GM10248 (cell line): ENCODE measurements around the gene FAM83F.

Experiments used
- CTCF ChIA-PET: fragments of 300-600 bp; sonication (Branson Sonifier 250); formaldehyde crosslinking; extraction: SDS; loops from one replicate; lab custom pipeline; 2021; ENCODE audit warnings: antibody characterized with exemption; lab: Yijun Ruan, JAX
- POLR2A ChIA-PET: fragments of 350-650 bp; sonication (Branson Sonifier 250); formaldehyde crosslinking; extraction: SDS; loops from one replicate; lab custom pipeline; 2020; ENCODE audit warnings: antibody characterized with exemption; lab: Yijun Ruan, JAX
- DNase-seq: peaks from one replicate; pipeline ENCODE4 v3.0.0; 2012; ENCODE audit errors: extremely low spot score
- CTCF ChIP-seq: IDR thresholded peaks from 2 replicates; pipeline ENCODE4 v1.5.1; 2012; ENCODE audit warnings: mild to moderate bottlenecking, low read depth; ENCODE audit errors: extremely low read depth, missing control alignments, control extremely low read depth

FAM83F gene

DNA sequence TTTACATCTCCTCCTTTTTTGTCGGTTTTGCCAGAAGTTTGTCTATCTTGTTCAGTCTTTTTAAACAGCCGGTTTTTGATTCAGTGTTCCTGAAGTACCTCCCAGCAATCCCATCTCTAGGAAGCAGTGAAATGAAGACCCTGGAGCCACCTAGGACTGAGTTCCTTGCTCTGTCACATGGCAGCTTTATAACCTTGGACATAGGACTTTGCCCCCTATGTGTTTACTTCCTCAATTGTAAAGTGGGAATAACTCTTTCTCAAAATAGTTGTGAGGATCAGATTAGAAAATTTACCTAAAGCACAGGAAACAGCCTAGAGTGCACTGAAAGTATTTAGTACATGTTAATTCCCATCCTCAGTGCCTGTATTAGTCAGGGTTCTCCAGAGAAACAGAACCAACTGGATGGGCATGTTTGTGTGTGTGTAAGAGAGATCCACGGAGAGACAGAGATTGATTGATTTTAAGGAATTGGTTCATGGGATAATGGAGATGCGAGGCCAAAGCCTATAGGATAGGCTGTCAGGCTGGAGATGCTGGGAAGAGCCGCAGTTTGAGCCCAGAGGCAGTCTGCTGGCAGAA lies 20.0 kb downstream of the FAM83F start:
- DNase-seq = no peak
- ChIA-PET CTCF (no interaction called here), POLR2A (no interaction called here)
- TF ChIP-seq CTCF = no peak

- DNase-seq = no peak
- no peak for TF ChIP-seq CTCF
- CTCF ChIA-PET = interaction anchor here (2.0 kb wide), 1 partner anchor 10 kb away, joined by 7 read pairs; no protein-coding TSS in a partner anchor
- POLR2A ChIA-PET = no interaction called here
Observed at GRCh38 chr22:40015358-40015976, 20.7 kb downstream of the FAM83F start.

GRCh38 chr22:40018051-40018450 lies 23.3 kb downstream of the FAM83F start:
- CTCF ChIA-PET = interaction anchor here (1.2 to 1.3 kb wide), 2 partner anchors 9 to 475 kb away, joined by 3 read pairs; no protein-coding TSS in a partner anchor
- POLR2A ChIA-PET = no interaction called here
- no peak for DNase-seq
- no peak for TF ChIP-seq CTCF

GRCh38 chr22:40019100-40019499 lies 24.3 kb downstream of the FAM83F start:
- DNase-seq = no peak
- CTCF ChIA-PET = interaction anchor here (1.0 kb wide), 1 partner anchor 10 kb away, joined by 3 read pairs; no protein-coding TSS in a partner anchor
- TF ChIP-seq CTCF = no peak
- POLR2A ChIA-PET = no interaction called here

DNA sequence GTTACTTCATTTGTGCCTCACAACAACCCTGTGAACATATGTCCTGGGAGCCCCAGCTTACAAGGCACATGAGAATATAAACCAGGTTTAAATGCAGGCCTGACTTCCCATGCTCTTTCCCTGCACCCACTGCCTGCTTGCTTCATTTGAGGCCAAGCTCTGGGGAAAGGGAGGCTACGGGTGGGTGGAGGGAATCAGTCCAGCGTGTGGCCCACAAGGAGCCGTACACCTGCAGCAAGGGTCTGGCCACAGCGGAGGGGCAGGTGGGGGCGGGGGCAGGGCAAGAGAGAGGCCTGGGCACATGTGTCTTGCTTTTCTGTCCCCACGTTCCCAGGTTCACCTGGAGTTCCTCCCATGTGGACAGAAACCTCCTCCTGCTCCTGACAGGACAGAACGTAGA lies 26.2 kb downstream of the FAM83F start:
- TF ChIP-seq CTCF = no peak
- CTCF ChIA-PET = interaction anchor here (1.9 to 21.4 kb wide), 3 partner anchors 16 to 482 kb away, joined by 4 to 419 read pairs (median 98); partner anchors contain the start of gene RPS19BP1
- no peak for DNase-seq
- POLR2A ChIA-PET = no interaction called here

DNA sequence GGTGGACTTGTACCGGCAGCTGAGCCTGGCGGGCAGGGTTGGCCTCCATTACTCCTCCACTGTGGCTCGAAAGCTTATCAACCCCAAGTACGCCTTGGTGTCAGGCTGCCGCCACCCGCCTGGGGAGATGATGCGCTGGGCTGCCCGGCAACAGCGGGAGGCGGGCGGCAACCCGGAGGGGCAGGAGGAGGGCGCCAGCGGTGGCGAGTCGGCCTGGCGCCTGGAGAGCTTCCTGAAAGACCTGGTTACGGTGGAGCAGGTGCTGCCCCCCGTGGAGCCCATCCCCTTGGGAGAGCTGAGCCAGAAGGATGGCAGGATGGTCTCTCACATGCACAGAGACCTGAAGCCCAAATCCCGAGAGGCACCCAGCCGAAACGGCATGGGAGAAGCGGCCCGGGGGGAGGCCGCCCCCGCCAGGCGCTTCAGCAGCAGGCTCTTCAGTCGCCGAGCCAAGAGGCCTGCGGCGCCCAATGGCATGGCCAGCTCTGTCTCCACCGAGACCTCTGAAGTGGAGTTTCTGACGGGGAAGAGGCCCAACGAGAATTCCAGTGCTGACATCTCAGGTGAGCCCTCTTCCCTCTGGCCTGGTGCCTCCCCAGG lies 26.7 kb downstream of the FAM83F start:
- TF ChIP-seq CTCF = no peak
- ChIA-PET CTCF (interaction anchor here (1.0 to 21.4 kb wide), 5 partner anchors 9 to 482 kb away, joined by 3 to 419 read pairs (median 4); partner anchors contain the start of gene RPS19BP1), POLR2A (no interaction called here)
- DNase-seq = no peak
